Measurements from ENCODE around the gene CRISPLD2.

CRISPLD2 gene

DNA sequence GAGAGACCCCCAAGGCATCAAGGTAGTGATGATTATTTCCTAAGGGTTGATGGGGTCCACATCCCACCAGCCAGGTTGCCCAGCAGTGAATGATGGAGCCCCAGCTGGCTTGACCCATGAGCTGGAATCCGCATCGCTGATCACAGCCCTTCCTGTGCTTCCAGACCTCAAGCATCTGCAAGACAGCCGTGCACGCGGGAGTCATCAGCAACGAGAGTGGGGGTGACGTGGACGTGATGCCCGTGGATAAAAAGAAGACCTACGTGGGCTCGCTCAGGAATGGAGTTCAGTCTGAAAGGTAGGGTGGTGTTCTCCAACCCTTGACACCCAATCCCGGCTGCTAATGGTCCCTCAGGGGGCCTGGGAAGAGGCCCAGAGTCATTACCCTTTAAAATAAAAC is 69.3 kb downstream of the CRISPLD2 start:
- DNase-seq = no peak

DNA sequence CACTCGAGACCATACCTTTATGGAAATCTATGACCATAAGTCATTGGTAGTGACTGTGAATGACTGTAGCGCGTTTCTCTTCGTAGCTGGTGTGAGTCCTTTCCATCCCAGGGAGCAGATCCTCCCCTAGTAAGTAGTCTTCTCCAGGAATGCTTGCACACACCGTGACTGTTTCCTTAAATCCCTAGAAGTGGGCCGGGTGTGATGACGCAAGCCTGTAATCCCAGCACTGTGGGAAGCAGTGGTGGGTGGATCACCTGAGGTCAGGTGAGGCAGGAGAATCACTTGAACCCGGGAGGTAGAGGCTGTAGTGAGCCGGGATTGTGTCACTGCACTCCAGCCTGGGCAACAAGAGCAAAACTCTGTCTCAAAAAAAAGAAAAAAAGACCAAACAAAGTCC is 70.6 kb downstream of the CRISPLD2 start:
- DNase-seq = no peak

DNA sequence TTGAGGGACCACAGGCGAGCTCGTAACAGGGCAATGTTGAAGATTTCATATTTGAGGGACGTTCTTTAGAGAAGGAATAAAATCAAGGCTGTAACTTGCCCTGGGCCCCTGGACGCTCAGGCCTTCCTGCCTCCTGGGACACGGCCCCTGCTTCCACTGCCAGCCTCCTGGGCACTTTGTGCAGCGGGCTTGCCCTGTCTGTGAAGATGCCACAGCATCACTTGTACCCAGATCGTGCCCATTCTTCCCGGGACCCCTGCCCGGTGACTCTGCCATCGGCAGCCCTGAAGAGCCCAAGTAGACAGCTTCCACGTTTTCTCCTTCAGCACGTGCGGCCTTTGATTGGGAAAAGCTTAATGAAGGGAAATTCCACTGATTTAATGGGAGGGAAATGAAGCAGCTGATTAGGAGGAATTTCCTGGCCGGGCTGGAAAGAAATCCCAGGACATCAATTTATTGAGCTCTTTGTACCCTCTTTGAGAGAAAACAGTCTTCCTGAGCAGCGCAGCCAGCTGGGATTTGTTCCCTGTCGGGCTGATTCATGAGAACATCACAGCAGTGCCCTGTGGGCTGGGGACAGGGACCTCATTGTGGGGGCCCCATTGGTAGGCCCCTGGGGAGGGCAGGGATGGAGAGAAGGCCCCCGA is 71.5 kb downstream of the CRISPLD2 start:
- DNase-seq = no peak

DNA sequence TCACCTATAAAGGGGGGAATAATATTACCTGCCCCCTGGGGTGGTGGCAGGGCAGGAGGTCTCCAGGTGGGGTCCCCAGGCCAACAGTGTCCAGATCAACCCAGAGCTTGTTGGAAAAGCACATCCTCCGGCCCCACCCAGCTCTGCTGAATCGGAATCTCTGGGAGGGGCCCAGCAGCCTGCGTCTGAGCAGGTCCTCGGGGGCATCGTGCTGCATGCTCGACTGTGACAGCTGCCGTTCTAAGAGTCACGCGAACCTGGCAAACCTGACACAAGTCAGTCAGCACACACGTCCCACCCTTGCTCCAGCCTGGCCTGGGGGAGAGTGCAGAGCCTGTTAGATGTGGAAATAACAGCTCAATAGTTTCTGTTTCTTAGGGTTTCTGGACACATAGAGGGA is 72.3 kb downstream of the CRISPLD2 start:
- DNase-seq = no peak

DNA sequence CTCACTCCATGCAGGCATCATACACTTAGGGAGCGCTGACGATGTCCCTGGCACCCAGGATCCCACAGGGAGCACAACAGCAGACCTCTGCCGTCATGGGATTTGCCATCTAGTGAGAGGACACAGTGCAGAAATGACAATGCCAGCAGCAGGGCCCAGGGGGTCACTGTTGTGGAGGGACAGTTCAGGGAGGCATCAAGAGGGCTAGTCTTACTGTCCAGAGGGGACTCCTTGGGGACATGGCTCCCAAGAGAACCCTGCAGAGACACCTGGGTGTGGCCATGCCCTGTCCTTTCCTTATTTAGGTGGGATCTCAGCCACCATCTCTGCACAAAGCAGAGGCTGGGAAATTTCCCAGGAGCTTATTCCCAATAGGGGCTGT is 73.7 kb downstream of the CRISPLD2 start:
- no peak for DNase-seq

DNA sequence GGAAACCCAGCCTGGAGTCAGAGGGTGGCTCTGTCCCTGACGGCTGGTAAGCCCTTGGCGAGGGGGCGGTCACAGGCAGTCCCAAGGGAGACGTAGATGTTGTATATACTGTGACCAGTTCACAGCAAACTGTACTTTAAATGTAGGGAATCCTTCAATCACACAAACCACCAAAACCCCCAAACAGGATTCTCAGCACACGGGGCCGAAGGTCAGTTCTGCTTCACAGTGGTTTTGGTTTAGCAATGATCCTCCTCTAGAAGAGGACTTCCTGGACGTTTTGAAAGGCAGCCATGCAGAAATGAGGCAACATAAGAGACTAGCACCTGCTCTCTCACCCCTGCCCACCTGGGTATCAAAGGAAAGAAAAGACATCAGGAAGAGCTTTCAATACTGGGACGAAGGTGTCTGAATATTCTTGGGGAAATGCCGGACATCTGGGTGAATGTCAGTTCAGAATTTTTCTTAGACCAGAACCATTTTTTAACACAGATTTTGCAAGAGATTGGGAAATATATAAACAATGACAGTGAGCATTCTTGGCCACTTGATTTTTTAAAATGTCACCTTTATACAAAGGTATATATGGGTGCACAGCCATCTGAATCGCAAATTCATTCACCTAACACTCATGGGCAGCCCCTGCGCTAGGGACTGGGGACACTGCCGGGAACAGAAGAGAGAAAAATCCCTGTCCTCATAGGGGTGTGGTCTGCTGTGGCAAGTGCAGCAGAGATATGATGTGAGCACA is 74.2 kb downstream of the CRISPLD2 start:
- no peak for DNase-seq

DNA sequence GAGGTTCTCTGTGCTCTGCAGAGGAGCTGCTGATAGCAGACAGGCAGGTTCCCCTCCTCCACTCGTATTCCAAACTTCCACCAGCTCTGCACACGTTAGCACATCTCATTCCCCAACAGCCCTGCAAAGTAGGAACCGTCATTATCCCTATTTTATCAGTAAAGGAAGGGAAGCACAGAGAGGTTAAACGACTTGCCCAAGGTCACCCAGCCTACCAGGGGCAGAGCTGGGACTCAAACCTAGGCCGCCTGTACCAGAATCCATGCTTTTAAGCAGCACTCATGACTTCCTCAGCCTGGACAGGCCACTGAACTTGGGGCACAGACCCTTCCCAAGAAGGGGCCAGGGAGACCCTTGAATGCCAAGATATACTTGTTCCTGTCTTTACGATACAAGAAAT is 75.2 kb downstream of the CRISPLD2 start:
- no peak for DNase-seq

DNA sequence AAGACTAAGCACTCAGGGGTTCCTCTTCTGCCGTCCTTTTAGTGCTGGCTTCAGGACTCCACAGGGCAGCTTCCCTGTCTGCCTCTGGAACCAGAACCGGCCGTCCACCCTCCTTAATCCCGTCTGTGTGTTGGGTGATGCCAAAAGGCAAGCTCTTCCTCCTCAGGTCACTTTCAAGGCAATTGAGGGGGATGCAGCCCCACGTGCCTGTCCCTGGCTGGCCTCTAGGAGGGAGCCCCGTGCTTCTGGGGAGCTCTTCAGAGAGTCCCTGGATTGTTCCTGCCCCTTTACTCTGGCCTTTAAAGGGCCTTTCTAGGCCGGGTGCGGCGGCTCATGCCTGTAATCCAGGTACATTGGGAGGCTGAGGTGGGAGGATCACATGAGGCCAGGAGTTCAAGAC is 77.1 kb downstream of the CRISPLD2 start:
- DNase-seq = no peak

DNA sequence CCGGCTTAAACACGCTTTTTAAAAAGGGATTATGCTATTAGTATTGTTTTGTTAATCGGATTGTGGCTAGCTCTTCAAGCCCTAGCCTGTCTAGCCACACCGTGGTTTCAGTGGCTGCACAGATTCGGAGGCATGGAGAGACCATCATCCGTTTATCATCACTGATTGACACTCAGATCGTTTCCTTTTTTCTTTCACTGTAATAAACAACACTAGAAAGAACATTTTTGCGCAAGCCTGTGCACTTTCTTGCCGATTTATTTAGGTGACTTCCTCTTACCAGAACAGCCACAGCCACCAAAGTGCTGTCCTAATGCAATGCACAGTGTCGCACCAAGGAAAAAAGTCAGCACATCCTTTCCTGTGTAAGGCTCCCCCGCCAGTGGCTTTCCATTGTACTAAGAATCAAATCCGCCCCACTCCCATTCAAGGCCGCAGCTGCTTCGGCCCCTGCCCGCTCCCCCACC is 78.2 kb downstream of the CRISPLD2 start:
- DNase-seq = no peak

DNA sequence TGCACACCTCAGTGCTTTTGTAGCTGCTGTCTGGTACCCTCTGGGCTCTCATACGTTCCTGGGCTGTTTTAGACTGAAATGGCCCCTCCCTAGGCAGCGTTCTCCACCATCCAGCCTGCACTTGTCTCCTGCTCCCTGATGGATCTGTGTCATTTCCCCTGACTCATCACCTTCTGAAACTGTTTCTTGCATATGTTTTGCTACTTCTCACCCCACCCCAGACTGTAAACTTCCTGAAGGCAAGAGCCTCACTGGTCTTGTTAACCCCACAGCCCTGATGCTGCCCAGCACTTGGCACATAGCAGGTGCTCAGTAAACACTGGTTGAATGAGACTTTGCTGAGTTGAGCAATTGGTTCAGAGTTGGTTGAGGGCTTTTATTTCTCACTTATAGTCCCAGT is 78.7 kb downstream of the CRISPLD2 start:
- DNase-seq = peak; percentile 23

DNA sequence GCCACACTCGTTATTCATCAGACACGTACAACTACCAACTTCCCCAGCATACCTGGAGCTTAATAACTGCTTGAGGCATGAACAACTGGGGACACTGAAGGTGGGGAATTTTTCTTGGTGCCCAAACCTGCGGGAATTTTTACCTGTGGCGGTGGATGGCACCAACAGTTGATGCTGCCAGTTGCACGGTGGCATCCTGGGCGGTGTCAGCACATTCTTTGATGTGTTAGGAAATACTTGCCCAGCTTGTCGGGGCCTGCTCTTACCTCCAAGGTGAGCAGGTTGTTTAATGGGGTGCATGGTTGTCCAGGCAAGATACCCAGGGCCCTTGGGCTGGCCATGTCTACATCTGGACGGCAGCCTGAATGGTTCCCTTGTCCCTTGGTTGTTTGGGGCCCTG is 79.6 kb downstream of the CRISPLD2 start:
- no peak for DNase-seq

DNA sequence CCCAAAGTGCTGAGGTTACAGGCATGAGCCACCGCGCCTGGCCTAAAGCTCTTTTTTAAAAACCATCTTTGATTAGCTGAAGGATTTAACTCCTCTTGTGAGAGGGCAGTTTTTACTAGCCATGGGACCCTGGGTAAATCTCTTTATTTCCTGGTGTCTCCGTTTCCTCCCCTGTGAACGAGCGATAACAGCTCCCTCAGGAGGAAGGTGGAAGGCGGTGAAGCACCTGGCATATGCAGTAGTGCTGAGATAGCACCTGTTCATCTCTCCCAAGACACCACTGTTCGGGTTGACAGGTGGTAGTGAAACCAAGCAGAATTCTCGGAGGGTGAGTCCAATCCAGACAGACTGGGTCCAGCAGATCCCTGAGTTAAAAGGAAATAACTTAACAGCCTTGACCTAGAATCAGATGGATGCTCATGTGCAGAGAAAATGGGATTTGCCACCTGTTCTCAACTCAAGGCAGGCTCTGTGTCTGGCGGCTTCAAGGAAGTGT is 86.2 kb downstream of the CRISPLD2 start:
- DNase-seq = no peak

DNA sequence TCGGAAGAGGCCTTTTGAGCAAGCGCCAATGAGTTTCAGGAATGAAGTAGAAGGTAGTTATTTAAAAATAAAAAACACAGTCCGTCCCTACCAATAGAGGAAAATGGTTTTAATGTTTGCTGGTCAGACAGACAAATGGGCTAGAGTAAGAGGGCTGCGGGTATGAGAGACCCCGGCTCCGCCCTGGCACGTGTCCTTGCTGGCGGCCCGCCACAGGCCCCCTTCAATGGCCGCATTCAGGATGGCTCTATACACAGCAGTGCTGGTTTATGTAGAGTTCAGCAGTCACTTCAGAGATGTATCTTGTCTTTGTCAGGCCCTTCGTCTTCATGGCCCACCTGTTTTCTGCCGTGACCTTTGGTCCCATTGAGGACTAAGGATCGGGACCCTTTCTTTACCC is 87.3 kb downstream of the CRISPLD2 start:
- DNase-seq = no peak

DNA sequence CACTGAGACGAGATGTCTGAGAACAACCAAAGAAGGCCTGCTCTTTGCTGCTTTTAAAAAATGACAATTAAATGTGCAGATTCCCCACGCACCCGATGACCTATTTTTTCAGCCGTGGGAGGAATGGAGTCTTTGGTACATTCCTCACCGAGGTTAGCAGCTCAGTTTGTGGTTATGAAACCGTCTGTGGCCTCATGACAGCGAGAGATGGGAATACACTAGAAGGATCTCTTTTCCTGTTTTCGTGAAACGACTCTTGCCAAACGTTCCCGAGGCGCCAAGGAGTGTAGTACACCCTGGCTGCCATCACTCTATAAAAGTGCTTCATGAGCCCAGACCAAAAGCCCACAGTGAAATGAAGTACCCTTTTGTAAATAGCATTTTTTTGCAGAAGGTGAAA is 87.8 kb downstream of the CRISPLD2 start:
- no peak for DNase-seq

DNA sequence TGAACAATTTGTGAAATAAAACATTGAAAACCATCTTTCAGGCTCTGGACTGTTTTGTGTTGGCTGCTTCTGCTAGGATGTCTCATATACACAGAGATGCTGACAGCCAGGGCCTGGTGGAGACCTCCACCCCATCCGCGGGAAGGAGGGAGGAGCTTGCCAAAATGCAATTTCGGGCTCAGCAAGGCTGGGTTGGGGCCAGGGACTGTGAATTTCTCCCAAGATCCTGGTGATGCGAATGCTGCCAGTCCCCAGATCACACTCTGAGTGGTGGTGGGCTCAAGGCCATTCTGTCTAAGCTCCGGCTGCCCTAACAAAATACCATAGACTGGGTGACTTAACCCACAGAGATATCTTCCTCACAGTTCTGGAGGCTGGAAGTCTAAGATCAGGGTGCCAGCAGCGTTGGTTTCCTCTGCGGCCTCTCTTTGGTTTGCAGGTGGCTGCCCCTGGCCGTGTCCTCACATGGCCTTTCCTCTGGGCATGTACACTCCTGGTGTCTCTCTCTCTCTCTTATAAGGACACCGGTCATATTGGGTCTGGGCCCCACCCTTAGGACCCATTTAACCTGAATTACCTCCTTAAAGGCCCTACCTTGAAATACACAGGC is 89.8 kb downstream of the CRISPLD2 start:
- DNase-seq = no peak

DNA sequence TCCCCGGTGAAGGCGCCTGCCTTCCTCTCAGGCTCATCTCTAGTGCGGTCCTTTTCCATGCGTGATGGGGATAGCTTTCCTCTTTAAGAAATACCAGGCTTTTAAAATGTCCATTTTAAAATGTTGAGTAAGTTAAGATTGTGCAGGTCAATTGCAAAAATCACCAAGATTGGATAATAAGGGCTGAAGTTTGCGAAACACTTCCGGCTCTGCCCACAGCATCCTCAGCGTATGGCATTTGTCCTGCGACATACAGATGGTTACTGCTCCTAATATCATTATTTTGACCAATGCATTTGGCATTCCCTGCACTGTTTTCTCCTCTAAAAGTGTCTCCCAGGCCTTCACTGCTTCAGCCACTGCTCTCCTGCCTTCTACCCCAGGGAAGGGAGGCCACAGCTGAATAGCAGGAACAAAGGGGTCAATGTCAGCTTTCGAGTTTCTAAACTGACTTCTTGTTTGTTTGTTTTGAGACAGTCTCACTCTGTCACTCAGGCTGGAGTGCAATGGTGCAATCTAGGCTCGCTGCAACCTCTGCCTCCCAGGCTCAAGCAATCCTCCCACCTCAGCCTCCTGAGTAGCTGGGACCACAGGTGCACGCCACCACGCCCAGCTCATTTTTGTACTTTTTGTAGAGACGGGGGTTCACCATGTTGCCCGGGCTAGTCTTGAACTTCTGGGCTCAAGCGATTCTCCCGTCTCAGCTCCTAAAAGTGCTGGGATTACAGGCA is 91.9 kb downstream of the CRISPLD2 start:
- DNase-seq = no peak

DNA sequence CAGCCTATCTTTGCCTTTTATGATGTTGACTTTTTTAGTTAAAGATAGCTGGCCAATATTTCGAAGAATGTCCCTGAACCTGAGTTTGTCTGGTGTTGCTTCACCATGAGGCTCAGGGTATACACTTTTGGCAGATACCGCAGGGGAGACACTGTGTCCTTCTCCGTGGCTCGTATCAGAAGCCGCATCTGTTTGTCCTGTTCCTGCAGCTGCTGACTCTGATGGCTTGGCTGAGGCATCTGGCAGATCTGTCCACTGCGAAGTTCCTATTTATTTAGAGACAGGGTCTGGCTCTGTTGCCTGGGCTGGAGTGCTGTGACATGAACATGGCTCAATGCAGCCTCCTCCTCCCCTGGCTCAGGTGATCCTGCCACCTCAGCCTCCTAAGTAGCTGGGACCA is 93.5 kb downstream of the CRISPLD2 start:
- DNase-seq = no peak

DNA sequence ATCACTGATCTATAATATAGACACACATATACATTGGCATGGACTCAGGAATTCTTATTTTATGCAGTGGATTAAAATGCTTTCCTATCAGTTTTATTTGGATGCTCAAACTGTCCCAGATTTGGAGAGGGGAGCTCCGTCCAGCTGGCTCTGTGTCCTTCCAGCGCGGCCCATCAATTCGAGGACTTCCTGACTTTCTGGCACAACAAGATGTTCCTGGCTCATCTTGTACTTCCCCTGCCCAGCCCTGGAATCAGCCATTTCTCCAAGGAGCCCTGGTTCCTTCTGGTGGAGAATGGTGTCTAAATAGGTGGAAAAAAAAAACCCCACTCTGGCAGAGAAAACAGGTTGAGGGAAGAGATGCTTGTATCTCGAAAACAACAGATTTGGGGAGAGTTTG is 94.5 kb downstream of the CRISPLD2 start:
- DNase-seq = no peak

DNA sequence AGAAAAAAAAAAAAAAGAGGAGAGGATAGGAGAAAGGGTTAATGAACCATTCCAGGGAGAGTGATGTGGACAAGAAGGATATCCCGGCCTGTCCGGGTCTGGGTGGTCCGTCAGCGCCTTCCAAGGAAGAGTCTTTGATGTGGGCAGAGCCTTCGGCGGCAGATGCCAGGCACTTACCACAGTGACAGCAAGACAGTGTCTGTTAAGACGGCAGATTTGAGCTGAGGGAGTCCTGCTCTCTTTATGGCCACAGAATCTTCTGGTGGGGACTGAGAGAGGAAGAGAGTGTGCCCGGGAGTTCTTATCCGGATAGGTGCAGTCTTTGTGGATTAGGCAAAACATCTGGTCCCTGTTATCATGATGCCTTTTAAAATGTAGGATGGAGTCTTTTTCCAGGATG is 96.4 kb downstream of the CRISPLD2 start:
- DNase-seq = no peak

DNA sequence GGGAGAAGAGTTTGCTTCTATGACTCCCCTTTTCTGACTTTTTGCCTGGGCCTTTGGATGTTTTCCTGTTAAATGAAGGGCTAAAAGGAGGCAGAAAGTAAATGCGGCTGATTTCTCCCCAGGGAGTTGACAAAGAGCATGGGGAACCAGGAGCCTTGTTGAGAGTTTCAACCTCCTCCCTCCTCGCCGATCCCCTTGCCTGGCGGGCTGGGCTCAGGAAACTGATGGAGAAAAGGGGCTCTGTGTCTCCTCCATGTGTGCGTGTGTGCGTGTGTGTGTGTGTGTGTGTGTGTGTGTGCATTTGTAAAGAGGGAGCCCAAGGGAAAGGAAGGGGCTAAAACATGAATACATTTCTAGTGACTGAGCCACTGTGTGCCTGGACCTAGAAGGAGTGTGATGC is 97.1 kb downstream of the CRISPLD2 start:
- DNase-seq = no peak

DNA sequence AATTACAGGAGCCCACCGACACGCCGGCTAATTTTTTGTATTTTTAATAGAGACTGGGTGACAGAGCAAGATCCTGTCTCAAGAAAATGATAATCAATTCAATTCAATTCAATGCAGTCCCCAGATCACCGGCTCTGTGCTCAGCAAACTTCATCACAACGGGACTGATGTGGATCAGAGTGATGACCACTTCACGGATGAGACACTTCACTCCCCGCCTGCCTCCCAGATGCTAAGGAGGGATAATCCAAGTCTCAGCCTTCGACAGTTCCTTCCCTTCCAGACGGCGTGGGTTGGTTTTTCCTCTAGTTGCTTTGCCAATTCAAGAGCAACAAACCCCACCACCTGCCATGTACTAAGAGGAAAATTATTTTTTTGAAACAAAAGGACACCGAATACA is 97.7 kb downstream of the CRISPLD2 start:
- no peak for DNase-seq

DNA sequence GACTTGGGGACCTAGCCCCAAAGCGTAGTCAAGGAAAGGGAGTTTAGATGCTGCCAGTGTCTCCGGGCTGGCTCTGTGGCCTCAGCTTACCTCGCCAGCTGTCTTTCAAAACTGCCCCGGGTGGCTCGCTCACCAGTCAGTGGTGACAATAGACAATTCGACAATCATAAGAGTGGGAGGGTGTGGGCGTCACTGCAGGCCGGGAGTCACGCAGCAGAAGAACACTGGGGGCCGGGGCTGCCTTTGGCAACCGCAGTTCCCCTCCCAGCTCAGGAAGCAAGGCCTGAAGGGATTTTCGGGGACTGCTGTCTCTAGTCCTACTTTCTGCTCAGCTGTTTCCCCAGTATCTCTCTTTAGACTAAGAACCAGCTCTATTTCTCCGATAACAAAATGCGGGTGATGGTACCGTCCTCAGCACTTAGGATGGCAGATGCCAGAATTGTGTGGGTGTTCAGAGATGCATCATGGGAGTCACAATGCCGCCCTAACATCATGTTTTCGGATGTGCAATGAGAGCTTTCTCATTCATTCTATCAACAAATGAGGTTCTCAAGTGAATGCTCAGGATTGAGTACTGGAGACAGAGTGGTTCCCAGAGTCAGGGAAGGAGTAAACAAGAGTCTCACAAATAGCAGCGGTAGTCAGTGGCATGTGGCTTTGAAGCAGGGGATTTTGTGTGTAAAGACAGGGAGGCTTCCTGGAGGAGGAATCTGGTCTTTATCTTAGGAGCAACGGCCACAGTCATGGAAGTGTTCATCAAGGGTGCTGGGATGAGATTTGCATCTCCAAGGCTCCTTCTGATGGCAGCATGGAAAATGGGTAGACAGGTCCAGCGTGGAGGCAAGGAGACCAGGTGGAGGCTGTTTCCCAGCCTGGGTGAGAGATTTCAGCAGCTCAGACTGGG is 98.5 kb downstream of the CRISPLD2 start:
- DNase-seq = no peak
